ENCODE measurements around the gene GPHN.
"Not testable (repeated sequence)": the region's sequence is repeated elsewhere in the genome, so short reads cannot be mapped to it uniquely, and the experiment has no call there.

GPHN gene

DNA sequence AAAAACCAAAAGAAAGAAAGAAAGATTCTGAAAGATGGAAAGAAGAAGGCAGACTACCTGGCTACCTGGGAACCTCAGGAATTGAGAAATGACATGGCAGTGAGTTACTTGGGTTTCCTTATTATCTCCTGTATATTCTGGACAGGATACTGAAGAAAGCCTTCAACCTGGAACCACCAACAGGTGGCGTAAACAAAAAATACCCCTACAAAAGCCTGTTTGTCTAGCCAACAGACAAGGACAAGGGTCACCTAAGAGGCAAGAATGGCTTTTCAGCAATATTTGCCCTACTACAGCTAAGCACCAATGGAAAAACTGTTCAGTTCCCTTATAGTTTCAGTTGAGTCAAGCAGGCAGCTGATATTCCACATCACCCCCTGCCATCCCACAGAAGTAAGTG lies 274.9 kb downstream of the GPHN start:
- TF ChIP-seq TAF1 (IDR thresholded peaks at IDR 0.05; ENCODE audit: low read depth, low read length) = no peak
- FAIRE-seq = no peak

DNA sequence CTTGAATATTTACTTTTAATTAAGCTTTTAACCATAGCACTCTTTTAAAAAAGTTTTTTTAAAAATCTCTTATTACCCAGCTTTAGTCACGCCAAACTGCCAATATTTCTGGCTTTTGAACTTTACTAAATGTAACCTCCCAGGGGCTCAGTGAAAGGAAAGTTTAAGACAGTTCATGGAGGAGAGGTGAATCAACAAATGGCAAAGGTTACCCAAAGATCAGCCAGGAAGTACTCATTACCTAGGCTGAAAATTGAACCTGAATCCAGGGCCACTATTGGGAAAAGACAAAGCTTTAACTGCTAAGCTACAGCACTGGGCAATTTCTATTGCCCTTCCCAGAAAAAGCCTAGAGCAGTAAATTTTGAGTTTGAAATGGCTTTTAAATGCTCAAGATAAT lies 282.2 kb downstream of the GPHN start:
- DNase-seq (ENCODE audit: insufficient read length, low spot score) (no peak), FAIRE-seq (no peak)
- TF ChIP-seq POLR2AphosphoS5 (IDR thresholded peaks at IDR 0.05; ENCODE audit: low read depth, low read length) (no peak), TAF1 (IDR thresholded peaks at IDR 0.05; ENCODE audit: low read depth, low read length) (no peak), POLR2A (IDR thresholded peaks at IDR 0.05; ENCODE audit: low read depth, low read length) (no peak), SPI1 (IDR thresholded peaks at IDR 0.05; ENCODE audit: low read depth, low read length) (no peak), POU2F2 (IDR thresholded peaks at IDR 0.05; ENCODE audit: low read depth, low read length) (no peak), PAX5 (IDR thresholded peaks at IDR 0.05; ENCODE audit: insufficient read depth, low read length, severe bottlenecking) (no peak)

More for the DNA sequence above, 274.9 kb downstream of the GPHN start:
- DNase-seq (ENCODE audit: insufficient read length, low spot score) = no peak

DNA sequence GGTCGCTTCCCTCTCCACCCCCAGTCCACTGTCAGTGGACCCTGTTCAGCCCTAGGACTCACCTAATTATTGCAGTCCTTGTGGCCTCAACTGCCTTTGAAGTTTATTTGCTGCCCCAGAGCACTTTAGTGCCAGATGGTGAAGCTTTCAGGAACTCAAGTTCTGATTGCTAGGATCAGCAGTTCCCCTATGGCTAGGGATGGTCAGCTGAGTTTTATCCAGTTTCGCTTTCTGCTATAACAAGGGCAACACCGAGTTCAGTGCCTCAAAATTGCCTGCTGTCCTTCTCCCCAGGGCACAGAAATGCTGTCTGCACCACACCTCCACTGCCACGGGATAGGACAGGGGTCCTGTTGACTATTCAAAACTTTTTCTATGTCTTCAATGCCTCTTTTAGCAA lies 295.0 kb downstream of the GPHN start:
- DNase-seq (ENCODE audit: insufficient read length, low spot score) (no peak), FAIRE-seq (no peak)
- TF ChIP-seq PAX5 (IDR thresholded peaks at IDR 0.05; ENCODE audit: insufficient read depth, low read length, severe bottlenecking) = no peak
- TF ChIP-seq POLR2AphosphoS5 (IDR thresholded peaks at IDR 0.05; ENCODE audit: low read depth, low read length) = no peak
- no peak for TF ChIP-seq POU2F2 (IDR thresholded peaks at IDR 0.05; ENCODE audit: low read depth, low read length)
- no peak for TF ChIP-seq POLR2A (IDR thresholded peaks at IDR 0.05; ENCODE audit: low read depth, low read length)
- TF ChIP-seq SPI1 (IDR thresholded peaks at IDR 0.05; ENCODE audit: low read depth, low read length) = no peak
- no peak for TF ChIP-seq TAF1 (IDR thresholded peaks at IDR 0.05; ENCODE audit: low read depth, low read length)

DNA sequence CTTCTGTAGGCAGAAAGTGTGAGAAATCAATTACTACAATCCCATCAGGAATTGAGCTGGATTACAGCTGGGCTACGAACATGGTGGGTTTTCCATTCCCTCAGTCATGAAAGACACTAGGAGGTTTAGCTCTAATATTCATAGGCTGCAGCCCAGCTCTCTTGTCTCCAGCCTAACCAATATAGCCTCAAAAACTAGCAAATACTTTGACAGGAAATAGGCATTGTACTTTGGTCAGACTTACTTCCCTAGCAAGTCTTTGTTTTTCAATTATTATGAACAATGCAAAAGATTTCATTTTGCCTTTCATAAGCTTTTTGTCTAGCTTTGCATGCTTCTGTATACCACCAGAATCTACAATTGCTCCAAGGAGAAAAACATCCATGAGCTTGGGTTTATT lies 296.2 kb downstream of the GPHN start:
- FAIRE-seq (no peak), DNase-seq (ENCODE audit: insufficient read length, low spot score) (no peak)
- no peak for TF ChIP-seq POU2F2 (IDR thresholded peaks at IDR 0.05; ENCODE audit: low read depth, low read length)

DNA sequence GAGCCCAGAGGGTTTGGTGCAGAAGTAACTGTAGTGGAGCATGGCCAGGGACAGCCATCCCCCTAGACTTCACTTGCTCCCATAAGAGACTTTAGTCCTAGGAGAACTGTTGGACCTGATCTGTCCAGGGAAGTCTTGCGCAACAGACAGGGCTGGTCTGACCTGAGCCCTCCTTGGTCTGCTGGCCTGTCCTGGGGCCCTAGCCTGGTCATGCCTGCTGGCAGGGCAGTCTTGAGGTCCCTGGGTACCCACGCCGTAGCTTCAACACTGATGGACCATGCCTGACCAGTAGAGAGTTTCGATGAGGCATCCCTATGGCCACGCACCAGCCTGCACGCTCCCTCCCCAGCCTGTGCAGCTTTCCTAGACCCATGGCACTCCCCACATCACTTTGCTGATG lies 305.7 kb downstream of the GPHN start:
- FAIRE-seq = no peak
- no peak for TF ChIP-seq POLR2AphosphoS5 (IDR thresholded peaks at IDR 0.05; ENCODE audit: low read depth, low read length)
- no peak for TF ChIP-seq POU2F2 (IDR thresholded peaks at IDR 0.05; ENCODE audit: low read depth, low read length)
- TF ChIP-seq POLR2A (IDR thresholded peaks at IDR 0.05; ENCODE audit: low read depth, low read length) = no peak
- no peak for TF ChIP-seq PAX5 (IDR thresholded peaks at IDR 0.05; ENCODE audit: insufficient read depth, low read length, severe bottlenecking)
- no peak for TF ChIP-seq SPI1 (IDR thresholded peaks at IDR 0.05; ENCODE audit: low read depth, low read length)
- no peak for DNase-seq (ENCODE audit: insufficient read length, low spot score)

DNA sequence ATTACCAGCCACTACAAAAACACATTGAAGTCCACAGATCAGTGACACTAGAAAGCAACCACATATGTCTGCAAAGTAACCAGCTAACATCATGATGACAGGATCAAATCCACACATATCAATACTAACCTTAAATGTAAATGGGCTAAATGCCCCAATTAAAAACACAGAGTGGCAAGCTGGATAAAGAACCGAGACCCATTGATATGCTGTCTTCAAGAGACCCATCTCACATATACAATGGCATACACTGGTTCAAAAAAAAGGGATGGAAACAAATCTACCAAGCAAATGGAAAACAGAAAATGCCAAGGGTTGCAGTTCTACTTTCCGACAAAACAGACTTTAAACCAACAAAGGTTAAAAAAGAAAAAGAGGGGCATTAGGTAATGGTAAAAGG lies 307.7 kb downstream of the GPHN start:
- FAIRE-seq (no peak), DNase-seq (ENCODE audit: insufficient read length, low spot score) (no peak)
- TF ChIP-seq POLR2A (IDR thresholded peaks at IDR 0.05; ENCODE audit: low read depth, low read length) = no peak
- TF ChIP-seq PAX5 (IDR thresholded peaks at IDR 0.05; ENCODE audit: insufficient read depth, low read length, severe bottlenecking) = no peak
- TF ChIP-seq POLR2AphosphoS5 (IDR thresholded peaks at IDR 0.05; ENCODE audit: low read depth, low read length) = no peak
- no peak for TF ChIP-seq POU2F2 (IDR thresholded peaks at IDR 0.05; ENCODE audit: low read depth, low read length)
- TF ChIP-seq TAF1 (IDR thresholded peaks at IDR 0.05; ENCODE audit: low read depth, low read length) = no peak
- no peak for TF ChIP-seq SPI1 (IDR thresholded peaks at IDR 0.05; ENCODE audit: low read depth, low read length)

DNA sequence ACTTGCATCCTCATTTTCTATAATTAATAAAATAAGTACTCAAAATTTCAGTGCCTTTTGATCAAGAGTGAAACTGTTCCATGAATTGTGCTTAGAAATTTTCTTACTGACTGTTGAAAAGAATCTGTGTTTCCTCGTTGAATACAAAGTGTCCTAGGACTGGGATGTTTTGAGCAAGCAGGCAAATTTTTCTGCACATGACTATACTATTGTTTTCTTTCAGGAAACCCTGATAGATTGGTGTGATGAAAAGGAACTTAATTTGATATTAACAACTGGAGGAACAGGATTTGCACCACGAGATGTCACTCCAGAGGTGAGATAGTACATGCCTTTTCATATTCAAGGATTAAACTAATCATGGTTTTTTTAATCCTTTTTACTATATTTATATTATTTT lies 316.3 kb downstream of the GPHN start:
- FAIRE-seq (no peak), DNase-seq (ENCODE audit: insufficient read length, low spot score) (no peak)
- no peak for TF ChIP-seq TAF1 (IDR thresholded peaks at IDR 0.05; ENCODE audit: low read depth, low read length)
- no peak for TF ChIP-seq POLR2A (IDR thresholded peaks at IDR 0.05; ENCODE audit: low read depth, low read length)
- no peak for TF ChIP-seq SPI1 (IDR thresholded peaks at IDR 0.05; ENCODE audit: low read depth, low read length)
- no peak for TF ChIP-seq PAX5 (IDR thresholded peaks at IDR 0.05; ENCODE audit: insufficient read depth, low read length, severe bottlenecking)
- no peak for TF ChIP-seq POU2F2 (IDR thresholded peaks at IDR 0.05; ENCODE audit: low read depth, low read length)
- no peak for TF ChIP-seq POLR2AphosphoS5 (IDR thresholded peaks at IDR 0.05; ENCODE audit: low read depth, low read length)

DNA sequence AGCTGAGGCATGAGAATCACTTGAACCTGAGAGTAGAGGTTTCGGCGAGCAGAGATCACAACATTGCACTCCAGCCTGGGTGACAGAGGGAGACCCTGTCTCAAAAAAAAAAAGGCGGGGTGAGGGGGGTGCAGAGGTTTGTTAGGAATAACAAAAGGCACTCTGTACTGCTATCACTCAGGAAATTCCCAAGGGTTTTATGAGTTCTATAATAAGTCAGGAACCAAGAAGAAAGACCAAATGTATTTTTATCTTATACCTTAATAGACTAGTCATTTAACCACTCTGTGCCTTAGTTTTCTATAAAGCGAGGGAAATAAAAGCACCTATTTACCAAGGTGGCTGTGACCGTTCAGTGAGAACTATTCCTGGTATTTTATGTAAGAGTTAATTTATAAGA lies 319.2 kb downstream of the GPHN start:
- TF ChIP-seq POLR2AphosphoS5 (IDR thresholded peaks at IDR 0.05; ENCODE audit: low read depth, low read length) = no peak
- no peak for TF ChIP-seq POLR2A (IDR thresholded peaks at IDR 0.05; ENCODE audit: low read depth, low read length)
- TF ChIP-seq PAX5 (IDR thresholded peaks at IDR 0.05; ENCODE audit: insufficient read depth, low read length, severe bottlenecking) = no peak
- TF ChIP-seq TAF1 (IDR thresholded peaks at IDR 0.05; ENCODE audit: low read depth, low read length) = no peak
- TF ChIP-seq SPI1 (IDR thresholded peaks at IDR 0.05; ENCODE audit: low read depth, low read length) = no peak
- TF ChIP-seq POU2F2 (IDR thresholded peaks at IDR 0.05; ENCODE audit: low read depth, low read length) = no peak
- no peak for DNase-seq (ENCODE audit: insufficient read length, low spot score)

DNA sequence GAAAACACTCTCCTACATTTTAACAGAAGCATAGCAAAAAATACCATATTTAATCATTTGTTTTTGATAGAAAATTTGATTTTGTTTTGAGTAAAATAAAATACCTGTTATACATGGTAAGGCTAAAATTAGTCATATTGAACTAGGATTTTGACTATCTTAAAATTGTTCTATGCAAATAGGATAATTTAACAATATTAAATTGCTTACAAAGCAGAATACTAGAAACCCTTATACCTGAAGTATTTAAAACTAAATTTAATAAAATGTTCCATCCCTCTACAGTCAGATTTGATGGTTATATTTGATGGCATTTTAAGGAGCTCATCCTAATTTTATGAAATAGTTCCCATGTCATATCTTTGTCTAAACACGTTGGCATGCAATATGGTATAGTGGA lies 323.2 kb downstream of the GPHN start:
- DNase-seq (ENCODE audit: insufficient read length, low spot score) (no peak), FAIRE-seq (no peak)
- TF ChIP-seq SPI1 (IDR thresholded peaks at IDR 0.05; ENCODE audit: low read depth, low read length) (no peak), TAF1 (IDR thresholded peaks at IDR 0.05; ENCODE audit: low read depth, low read length) (no peak), PAX5 (IDR thresholded peaks at IDR 0.05; ENCODE audit: insufficient read depth, low read length, severe bottlenecking) (no peak), POLR2A (IDR thresholded peaks at IDR 0.05; ENCODE audit: low read depth, low read length) (no peak), POU2F2 (IDR thresholded peaks at IDR 0.05; ENCODE audit: low read depth, low read length) (no peak), POLR2AphosphoS5 (IDR thresholded peaks at IDR 0.05; ENCODE audit: low read depth, low read length) (no peak)

More for the DNA sequence above, 319.2 kb downstream of the GPHN start:
- FAIRE-seq = no peak

DNA sequence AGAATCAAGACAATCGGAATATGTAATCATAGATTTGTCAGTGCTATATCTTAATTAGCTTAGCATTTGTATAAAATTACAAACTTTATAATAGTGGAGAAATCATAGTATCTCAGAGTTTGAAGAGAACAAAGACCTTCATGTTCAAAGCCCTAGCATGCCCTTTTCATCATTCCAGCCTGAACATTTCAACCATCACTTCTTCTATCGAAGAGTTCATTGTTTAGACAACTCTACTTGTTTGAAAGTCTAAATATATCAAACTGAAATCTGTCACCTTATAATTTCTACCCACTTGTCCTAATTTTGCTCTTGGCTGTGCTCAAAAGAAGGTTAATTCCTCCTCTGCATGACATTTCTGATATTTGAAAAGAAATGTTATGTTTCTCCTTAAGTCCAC lies 325.9 kb downstream of the GPHN start:
- no peak for TF ChIP-seq TAF1 (IDR thresholded peaks at IDR 0.05; ENCODE audit: low read depth, low read length)
- TF ChIP-seq SPI1 (IDR thresholded peaks at IDR 0.05; ENCODE audit: low read depth, low read length) = no peak
- no peak for TF ChIP-seq POLR2AphosphoS5 (IDR thresholded peaks at IDR 0.05; ENCODE audit: low read depth, low read length)
- no peak for TF ChIP-seq PAX5 (IDR thresholded peaks at IDR 0.05; ENCODE audit: insufficient read depth, low read length, severe bottlenecking)
- no peak for TF ChIP-seq POU2F2 (IDR thresholded peaks at IDR 0.05; ENCODE audit: low read depth, low read length)
- no peak for TF ChIP-seq POLR2A (IDR thresholded peaks at IDR 0.05; ENCODE audit: low read depth, low read length)
- FAIRE-seq (no peak), DNase-seq (ENCODE audit: insufficient read length, low spot score) (no peak)

DNA sequence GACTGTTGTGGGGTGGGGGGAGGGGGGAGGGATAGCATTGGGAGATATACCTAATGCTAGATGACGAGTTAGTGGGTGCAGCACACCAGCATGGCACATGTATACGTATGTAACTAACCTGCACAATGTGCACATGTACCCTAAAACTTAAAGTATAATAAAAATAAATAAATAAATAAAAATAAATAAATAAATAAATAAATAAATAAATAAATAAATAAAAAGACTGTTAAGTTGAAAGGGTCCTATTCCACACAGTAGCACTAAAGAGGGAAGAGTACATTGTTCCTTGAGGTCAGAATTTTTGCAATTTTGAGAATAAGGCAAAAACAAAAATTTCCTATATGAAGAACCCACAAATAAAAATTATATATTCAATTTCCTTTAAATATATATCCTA lies 329.5 kb downstream of the GPHN start:
- DNase-seq (ENCODE audit: insufficient read length, low spot score); FAIRE-seq: not testable (repeated sequence)
